Stimulated activated naive CD8-positive, alpha-beta T cell treated with anti-CD3 and anti-CD28 coated beads, Interleukin-15, amount 100 ng/mL, for 72 hours (primary cell): ENCODE data around the gene RYR1.
A peak's percentile ranks its signal among the peaks of the same experiment; 100 is the strongest.

Experiments
- ATAC-seq: fragments of 150-1000 bp; cut with Tn5 transposase; 2 replicates; pipeline ENCODE4 v1.10.0; 2021; ENCODE audit warnings: mild to moderate bottlenecking, moderate library complexity
- DNase-seq, 2 donors: peaks; one replicate each; pipeline ENCODE4 v3.0.0; 2021 to 2022
- H3K27ac Mint-ChIP-seq, 2 donors: one replicate each; pipeline ENCODE4 v1.8.0; 2022; ENCODE audit warnings: mild to moderate bottlenecking in 2 of 2, mixed read lengths in 2 of 2, moderate library complexity in 2 of 2
- H3K27me3 Mint-ChIP-seq: one replicate; pipeline ENCODE4 v1.8.0; 2022; ENCODE audit warnings: mixed read lengths
- H3K4me1 Mint-ChIP-seq: one replicate; pipeline ENCODE4 v1.8.0; 2022; ENCODE audit warnings: mild to moderate bottlenecking, mixed read lengths
- H3K4me3 Mint-ChIP-seq, 2 donors: one replicate each; pipeline ENCODE4 v1.8.0; 2022; ENCODE audit warnings: mild to moderate bottlenecking in 2 of 2, mixed read lengths in 2 of 2, moderate library complexity in 1 of 2
- H3K9me3 Mint-ChIP-seq, 2 donors: one replicate each; pipeline ENCODE4 v1.8.0; 2022; ENCODE audit warnings: mixed read lengths in 2 of 2

Gene RYR1

DNA sequence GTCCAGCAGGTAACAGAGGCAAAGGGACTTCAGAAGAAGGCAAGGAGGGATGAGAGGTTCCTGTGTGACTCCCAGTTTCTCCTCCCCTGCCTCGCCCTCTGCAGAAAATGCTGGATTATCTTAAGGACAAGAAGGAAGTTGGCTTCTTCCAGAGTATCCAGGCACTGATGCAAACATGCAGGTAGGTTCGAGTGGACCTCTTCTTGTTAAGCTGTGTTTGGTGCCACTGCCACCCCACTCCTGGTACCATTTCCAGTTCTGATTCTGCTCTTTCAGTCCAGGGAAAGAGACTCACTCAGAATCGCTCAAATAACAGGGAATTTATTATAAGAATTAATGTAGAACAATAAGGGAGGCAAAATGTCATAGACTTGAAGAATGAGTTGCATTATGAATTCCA lies 101.7 kb downstream of the RYR1 start:
- Mint-ChIP-seq H3K4me1 (peaks cover 38% of the 10 kb centered on the region), H3K4me3 (no peak overlapping the region), H3K27me3 (peaks cover 36% of the 10 kb centered on the region), H3K9me3 (peaks cover 8 to 35% of the 10 kb centered on the region in 2 donors), H3K27ac (no peak overlapping the region)
- DNase-seq (no peak), ATAC-seq (no peak)

DNA sequence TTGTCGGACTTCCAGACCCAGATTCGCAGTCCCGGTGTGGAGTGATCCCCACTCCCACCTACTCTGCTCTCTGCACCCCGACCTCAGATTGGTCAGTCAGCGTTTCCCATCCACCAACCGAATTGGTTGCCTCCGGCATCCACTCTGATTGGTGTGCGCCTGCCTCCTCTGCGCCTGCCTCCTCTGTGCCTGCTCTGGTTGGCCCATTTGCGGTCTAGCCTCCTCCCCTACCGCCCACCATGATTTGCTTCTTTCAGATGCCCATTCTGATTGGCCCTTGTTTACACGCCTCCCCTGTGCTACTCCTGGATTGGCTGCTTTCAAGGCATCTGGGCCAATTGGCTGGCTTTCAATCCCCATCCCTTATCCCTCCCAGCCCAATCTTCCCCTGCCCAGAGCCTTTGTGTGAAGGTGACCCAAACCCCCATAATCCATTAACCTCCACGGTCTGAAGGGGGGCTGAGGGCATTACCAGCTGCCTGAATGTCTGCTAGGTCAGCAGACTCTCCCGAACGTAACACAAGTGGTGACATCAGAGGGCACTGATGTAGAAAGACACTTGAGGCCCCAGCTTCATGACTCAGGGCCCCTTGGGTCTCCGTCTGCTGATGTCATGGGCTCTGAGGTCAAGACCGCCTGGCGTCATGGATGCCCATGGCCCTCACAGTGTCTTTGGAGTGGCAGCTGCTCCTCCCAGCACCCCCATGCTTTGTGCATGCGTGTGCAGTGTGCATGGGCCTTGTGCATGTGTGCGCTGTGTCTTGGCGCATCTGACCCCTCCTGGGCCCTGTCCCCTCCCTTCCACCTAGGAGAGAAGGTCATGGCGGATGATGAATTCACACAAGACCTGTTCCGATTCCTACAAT lies 103.8 kb downstream of the RYR1 start:
- H3K27ac Mint-ChIP-seq: no peak overlapping the region
- DNase-seq (no peak), ATAC-seq (no peak)
- peaks cover 36% of the 10 kb centered on the region for H3K27me3 Mint-ChIP-seq
- H3K4me3 Mint-ChIP-seq: no peak overlapping the region
- H3K9me3 Mint-ChIP-seq: peaks cover 8 to 42% of the 10 kb centered on the region in 2 donors
- H3K4me1 Mint-ChIP-seq: peaks cover 38% of the 10 kb centered on the region

DNA sequence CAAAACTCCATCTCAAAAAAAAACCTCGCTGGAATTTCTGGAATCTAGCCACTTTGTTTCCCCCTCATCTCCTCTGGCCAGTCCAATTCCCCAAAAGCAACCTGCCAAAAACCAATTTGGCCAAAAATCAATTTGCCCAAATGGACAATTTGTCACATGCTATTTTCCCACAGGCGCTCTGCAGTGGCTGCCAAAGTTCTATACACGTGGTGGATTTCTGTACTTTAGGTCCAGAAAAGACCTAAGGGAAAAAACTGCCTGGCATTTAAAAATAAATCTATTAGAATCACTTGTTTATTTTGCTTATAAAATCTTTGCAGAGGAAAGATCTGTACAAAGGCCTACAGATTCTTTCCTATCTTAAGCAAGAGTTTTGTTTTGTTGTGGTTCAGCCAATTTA lies 104.9 kb downstream of the RYR1 start:
- ATAC-seq: no peak
- DNase-seq: no peak
- Mint-ChIP-seq H3K4me1 (peaks cover 38% of the 10 kb centered on the region), H3K27me3 (peaks cover 30% of the 10 kb centered on the region), H3K4me3 (peak overlapping the region; percentile 30 to 58), H3K9me3 (peaks cover 8 to 42% of the 10 kb centered on the region in 2 donors), H3K27ac (peak overlapping the region in 1 of 2 donors; percentile 59)

DNA sequence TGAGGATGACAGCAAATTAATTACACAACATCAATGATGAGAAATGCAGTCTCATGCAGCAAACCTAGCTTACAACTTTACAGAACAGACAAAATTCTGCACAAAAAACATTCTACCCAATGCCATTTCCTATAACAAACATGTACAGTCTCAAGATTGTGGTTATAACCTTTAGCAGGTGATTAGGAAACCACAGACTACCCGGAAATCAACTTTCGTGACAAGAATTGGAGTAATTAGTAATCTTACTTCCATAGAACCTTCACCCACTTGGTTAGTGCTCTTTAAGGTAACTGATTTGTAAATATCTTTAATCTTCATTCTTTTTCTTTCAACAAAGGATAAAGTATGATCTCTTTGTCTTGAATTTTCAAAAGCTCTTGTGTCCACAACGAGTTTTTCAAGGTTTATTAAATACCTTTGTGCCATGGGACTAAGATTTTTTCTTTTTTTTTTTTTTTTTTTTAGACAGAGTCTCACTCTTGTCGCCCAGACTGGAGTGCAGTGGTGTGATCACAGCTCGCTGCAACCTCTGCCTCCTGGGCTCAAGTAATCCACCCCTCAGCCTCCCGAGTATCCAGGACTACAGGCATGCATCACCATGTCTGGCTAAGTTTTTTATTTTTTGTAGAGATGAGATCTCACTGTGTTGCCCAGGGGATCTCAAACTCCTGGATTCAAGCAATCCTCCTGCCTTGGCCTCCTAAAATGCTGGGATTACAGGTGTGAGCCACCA lies 105.5 kb downstream of the RYR1 start:
- DNase-seq (peak; percentile 22 to 57), ATAC-seq (peak; percentile 95)
- peaks cover 8 to 42% of the 10 kb centered on the region in 2 donors for H3K9me3 Mint-ChIP-seq
- peaks cover 41% of the 10 kb centered on the region for H3K4me1 Mint-ChIP-seq
- peak overlapping the region; percentile 58 to 60 for H3K4me3 Mint-ChIP-seq
- H3K27me3 Mint-ChIP-seq: peaks cover 29% of the 10 kb centered on the region
- peak overlapping the region; percentile 47 to 74 for H3K27ac Mint-ChIP-seq

DNA sequence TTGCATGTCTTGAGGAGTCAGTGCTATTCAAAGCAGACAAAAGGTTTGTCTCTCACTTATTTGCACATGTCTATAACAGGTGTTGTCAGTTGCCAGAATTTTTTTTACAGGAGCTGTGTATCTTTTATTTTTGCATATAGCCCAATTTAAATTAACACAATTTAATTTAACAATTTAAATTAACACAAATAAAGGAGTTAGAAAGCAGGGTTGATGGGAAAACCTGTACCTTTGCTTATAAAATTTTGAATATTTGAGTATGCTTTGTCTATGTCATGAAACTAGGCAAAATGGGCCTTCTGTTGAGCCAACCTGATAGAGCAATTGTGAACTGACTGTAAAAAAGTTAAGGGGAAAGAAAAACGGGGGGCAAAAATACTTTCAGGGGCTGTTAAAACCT lies 106.3 kb downstream of the RYR1 start:
- no peak overlapping the region for H3K27ac Mint-ChIP-seq
- peaks cover 49% of the 10 kb centered on the region for H3K4me1 Mint-ChIP-seq
- peak overlapping the region in 1 of 2 donors; percentile 58 for H3K4me3 Mint-ChIP-seq
- DNase-seq: no peak
- H3K27me3 Mint-ChIP-seq: peaks cover 21% of the 10 kb centered on the region
- peaks cover 8 to 35% of the 10 kb centered on the region in 2 donors for H3K9me3 Mint-ChIP-seq
- ATAC-seq: no peak

DNA sequence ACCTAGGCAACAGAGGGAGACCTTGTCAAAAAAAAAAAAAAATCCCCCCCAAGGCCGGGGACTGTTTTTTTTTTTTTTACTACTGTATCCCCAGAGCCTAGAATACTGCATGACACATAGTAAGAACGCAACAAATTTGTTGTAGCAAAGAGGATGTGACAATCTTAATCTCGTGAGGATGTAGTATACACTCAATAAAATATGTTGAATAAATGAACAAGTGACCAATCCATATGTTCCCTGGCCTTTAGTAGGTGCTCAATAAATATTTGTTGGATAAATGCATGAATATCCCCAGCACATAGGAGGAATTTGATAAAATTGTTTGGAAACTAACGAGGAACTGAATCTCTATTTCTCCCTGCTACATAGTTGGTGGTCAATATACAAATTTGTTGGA lies 108.5 kb downstream of the RYR1 start:
- no peak overlapping the region for H3K27ac Mint-ChIP-seq
- no peak for ATAC-seq
- peaks cover 9% of the 10 kb centered on the region for H3K27me3 Mint-ChIP-seq
- no peak for DNase-seq
- H3K4me1 Mint-ChIP-seq: peaks cover 43% of the 10 kb centered on the region
- no peak overlapping the region for H3K4me3 Mint-ChIP-seq
- peaks cover 0 to 13% of the 10 kb centered on the region in 2 donors for H3K9me3 Mint-ChIP-seq

DNA sequence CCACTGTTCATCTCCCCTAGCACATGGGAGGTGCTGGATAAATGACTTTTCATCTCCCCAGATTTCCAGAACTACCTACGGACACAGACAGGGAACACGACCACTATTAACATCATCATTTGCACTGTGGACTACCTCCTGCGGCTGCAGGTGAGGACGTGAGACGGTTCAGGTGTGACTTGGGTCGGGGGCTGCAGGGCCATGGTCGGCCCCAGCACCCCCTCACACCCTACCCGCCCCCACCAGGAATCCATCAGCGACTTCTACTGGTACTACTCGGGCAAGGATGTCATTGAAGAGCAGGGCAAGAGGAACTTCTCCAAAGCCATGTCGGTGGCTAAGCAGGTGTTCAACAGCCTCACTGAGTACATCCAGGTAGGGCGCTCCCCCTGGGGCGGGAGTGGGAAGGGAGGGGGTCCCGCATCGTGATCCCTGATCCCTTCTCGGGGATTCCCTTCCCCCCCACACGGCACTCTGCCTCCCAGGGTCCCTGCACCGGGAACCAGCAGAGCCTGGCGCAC lies 109.9 kb downstream of the RYR1 start:
- Mint-ChIP-seq H3K27ac (no peak overlapping the region), H3K9me3 (peaks cover 0 to 7% of the 10 kb centered on the region in 2 donors), H3K4me3 (no peak overlapping the region), H3K4me1 (peaks cover 30% of the 10 kb centered on the region), H3K27me3 (peaks cover 9% of the 10 kb centered on the region)
- ATAC-seq (no peak), DNase-seq (no peak)

DNA sequence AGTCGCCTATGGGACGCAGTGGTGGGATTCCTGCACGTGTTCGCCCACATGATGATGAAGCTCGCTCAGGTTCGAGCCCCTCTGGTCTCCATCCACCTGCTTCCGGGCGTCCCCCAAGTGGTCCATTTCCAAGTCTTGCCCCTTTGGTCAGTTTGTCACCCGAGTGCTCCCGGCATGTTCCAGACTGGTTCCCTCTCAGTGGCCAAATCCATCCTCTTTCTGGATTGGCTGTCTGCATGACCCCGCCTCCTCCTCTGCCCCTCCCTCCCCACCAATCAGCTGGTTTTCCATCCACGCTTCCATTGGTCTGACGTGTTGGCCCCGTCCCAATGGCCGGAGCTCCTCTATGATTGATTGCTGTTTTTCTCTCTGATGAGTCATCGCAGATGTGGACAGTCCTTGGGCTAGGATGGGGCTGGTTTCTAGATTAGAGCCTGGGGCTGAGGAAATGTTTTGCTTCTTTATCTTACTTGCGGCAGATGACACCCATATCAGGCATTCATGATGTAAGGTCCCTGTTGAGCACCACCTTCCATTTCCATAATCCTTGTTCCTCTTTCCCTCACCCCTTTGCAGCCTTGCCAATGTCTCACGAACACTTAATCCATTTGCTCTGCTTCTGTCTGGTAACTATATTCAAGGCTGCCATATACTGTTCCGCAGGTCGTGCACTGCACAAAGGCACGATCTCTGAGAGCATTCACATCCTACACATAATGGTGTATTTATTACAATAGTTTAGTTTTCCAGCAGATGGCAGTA lies 110.5 kb downstream of the RYR1 start:
- Mint-ChIP-seq H3K4me3 (peak overlapping the region; percentile 36 to 77), H3K9me3 (peaks cover 0 to 7% of the 10 kb centered on the region in 2 donors), H3K4me1 (peaks cover 24% of the 10 kb centered on the region), H3K27ac (no peak overlapping the region), H3K27me3 (peaks cover 9% of the 10 kb centered on the region)
- ATAC-seq (peak; percentile 94), DNase-seq (peak in 1 of 2 donors; percentile 47)

DNA sequence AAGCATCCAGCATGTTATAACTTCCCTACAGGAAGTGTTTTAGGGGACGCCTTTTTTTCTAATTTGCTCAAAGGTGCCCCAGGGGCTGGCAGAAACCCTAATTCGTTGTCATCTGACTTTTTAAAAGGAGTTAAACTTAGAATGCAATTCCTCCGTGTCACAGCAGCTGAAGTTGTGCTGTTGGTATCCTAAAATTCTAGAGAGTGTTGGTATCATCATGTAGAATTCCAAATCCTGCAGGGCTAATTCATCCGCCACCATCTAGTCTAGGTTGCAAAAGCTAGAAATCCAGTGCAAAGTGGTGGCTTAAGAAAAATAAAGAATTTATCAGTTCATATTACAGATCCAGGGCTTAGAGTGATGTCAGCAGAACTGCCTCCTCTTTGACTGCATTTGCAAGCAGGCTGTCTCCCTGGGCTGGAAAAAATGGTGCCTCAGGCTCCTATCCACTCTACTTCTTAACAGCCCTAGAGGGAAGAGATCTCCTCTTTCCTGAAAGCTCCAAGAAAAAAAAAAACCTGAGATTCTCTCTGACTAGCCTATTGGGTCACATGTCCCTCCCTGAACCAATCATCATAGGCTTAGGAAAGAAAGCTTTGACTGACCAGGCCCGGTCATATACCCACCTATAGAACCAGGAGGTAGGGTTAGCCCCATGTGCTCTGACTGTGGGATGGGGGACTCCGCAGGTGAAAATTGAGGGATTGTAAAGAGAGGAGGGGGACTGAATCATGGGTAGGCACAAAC lies 111.3 kb downstream of the RYR1 start:
- Mint-ChIP-seq H3K9me3 (peaks cover 0 to 7% of the 10 kb centered on the region in 2 donors), H3K4me3 (no peak overlapping the region), H3K4me1 (peaks cover 16% of the 10 kb centered on the region), H3K27me3 (peaks cover 9% of the 10 kb centered on the region), H3K27ac (peak overlapping the region in 1 of 2 donors; percentile 40)
- no peak for DNase-seq
- no peak for ATAC-seq

DNA sequence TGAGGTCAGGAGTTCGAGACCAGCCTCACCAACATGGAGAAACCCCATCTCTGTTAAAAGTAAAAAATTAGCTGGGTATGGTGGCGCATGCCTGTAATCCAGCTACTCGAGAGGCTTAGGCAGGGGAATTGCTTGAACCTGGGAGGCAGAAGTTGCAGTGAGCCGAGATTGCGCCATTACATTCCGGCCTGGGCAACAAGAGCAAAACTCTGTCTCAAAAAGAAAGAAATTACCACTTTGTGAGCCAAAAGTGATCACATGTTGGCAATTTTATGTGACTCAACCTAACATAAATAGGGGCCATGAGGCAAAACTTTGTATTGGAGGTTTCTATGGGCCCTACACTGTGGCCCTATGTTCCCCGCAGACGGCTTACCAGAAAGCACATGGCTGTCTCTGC lies 112.1 kb downstream of the RYR1 start:
- Mint-ChIP-seq H3K9me3 (peaks cover 0 to 7% of the 10 kb centered on the region in 2 donors), H3K4me1 (peaks cover 14% of the 10 kb centered on the region), H3K27ac (no peak overlapping the region), H3K27me3 (peaks cover 17% of the 10 kb centered on the region), H3K4me3 (no peak overlapping the region)
- DNase-seq (no peak), ATAC-seq (no peak)

DNA sequence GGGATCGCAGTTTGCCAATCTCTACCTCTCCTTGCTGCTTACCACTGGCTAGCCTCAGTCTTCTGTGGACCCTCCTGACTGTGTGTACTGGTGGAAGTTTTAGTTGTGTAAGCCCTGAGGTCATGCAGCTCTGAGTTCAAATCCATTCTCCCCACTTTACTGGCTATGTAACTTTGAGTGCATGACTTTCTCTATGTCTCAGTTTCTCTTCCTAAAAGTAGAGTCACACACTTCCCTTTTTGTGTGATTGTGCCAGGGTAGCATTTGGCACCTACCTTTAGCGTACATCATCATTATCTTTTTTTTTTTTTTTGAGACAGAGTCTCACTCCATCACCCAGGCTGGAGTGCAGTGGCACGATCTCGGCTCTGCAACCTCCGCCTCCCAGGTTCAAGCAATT lies 113.9 kb downstream of the RYR1 start:
- Mint-ChIP-seq H3K4me1 (peaks cover 27% of the 10 kb centered on the region), H3K9me3 (no peaks in the 10 kb centered on the region), H3K27ac (no peak overlapping the region), H3K4me3 (no peak overlapping the region), H3K27me3 (peaks cover 17% of the 10 kb centered on the region)
- ATAC-seq: no peak
- no peak for DNase-seq

DNA sequence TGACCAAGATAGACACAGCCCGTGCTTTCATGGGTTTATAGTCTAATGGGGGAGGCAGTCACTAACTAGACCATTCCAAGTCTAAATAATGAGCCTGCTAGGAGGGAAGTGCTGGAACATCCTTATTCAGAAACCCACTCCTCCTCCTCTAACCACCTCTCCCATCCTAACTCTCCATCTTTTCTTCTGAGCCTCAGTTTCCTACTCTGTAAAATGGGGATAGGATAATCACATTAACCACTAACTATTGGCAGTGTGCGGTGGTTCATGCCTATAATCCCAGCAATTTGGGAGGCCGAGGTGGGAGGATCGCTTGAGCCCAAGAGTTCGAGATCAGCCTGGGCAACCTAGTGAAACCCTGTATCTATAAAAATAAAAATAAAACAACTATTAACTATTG lies 115.6 kb downstream of the RYR1 start:
- ATAC-seq (no peak), DNase-seq (no peak)
- no peak overlapping the region for H3K27ac Mint-ChIP-seq
- H3K9me3 Mint-ChIP-seq: no peaks in the 10 kb centered on the region
- peaks cover 17% of the 10 kb centered on the region for H3K27me3 Mint-ChIP-seq
- no peak overlapping the region for H3K4me3 Mint-ChIP-seq
- H3K4me1 Mint-ChIP-seq: peaks cover 31% of the 10 kb centered on the region

DNA sequence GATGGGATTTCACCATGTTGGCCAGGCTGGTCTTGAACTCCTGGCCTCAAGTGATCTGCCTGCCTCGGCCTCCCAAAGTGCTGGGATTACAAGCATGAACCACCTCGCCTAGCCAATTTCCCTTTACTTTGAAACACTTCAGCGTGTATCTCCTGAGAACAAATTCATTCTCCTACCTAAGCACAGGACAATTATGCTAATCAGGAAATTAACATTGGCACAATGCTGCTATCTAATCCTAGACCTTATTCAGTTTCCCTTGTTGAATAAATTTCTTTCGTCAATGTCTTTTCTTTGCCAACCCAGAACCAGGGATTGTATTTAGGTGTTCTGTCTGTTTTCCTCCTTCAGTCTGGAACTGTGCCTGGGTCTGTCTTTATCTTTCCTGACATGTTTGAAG lies 116.5 kb downstream of the RYR1 start:
- peaks cover 26% of the 10 kb centered on the region for H3K4me1 Mint-ChIP-seq
- H3K27ac Mint-ChIP-seq: no peak overlapping the region
- ATAC-seq (no peak), DNase-seq (no peak)
- H3K4me3 Mint-ChIP-seq: no peak overlapping the region
- peaks cover 20% of the 10 kb centered on the region for H3K27me3 Mint-ChIP-seq
- no peaks in the 10 kb centered on the region for H3K9me3 Mint-ChIP-seq

DNA sequence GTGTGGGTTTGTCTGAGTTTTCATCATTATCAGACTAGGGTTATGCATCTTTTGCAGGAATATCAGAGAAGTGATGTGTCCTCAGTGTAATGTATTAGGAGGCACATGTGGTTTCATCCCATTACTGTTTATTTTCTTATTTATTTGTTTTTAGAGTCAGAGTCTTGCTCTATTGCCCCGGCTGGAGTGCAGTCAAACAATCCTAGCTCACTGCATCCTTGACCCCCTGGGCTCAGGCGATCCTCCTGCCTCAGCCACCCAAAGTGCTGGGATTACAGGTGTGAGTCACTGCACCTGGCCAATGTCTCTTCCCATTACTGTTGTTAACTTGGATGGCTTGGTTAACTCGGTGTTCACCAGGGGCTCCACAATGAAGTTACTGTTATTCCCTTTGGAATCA lies 116.9 kb downstream of the RYR1 start:
- no peak for ATAC-seq
- Mint-ChIP-seq H3K4me1 (peaks cover 30% of the 10 kb centered on the region), H3K4me3 (no peak overlapping the region), H3K27ac (no peak overlapping the region), H3K27me3 (peaks cover 25% of the 10 kb centered on the region), H3K9me3 (no peaks in the 10 kb centered on the region)
- DNase-seq: no peak

DNA sequence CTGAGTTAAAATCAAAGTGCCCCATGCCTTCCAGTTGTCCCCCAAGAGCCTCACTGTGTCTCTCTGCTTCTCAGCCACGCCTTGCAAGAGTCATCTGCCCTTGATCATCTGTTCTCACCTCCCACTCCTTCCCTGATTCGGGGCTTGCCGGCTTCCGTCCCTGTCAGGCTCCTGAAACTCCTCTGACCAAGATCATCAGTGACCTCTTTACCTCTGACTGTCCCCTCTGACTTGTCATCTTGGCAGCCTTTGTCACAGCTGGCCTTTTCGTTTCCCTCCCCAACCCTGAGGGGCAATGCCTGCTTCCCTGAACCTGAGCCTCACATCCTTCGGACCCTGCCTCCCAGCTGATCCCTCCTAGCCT lies 117.9 kb downstream of the RYR1 start:
- ATAC-seq: peak; percentile 98
- Mint-ChIP-seq H3K27ac (peak overlapping the region in 1 of 2 donors; percentile 23), H3K4me3 (peak overlapping the region; percentile 27), H3K9me3 (no peaks in the 10 kb centered on the region), H3K4me1 (peaks cover 33% of the 10 kb centered on the region), H3K27me3 (peaks cover 29% of the 10 kb centered on the region)
- DNase-seq: peak; percentile 41 to 66
